Left lung (tissue), 10 donors: ENCODE results near the gene NFILZ. TPM values are rescaled to one million over a fixed set of nuclear protein-coding genes. Genes with fewer than 3 reads are reported as not detected.

Source experiments
- ATAC-seq: fragments of 200-7000 bp; cut with Tn5 transposase; one replicate; pipeline ENCODE4 v1.9.1; 2020; ENCODE audit warnings: moderate library complexity
- DNase-seq, 4 donors: peaks; one replicate each; pipeline ENCODE4 v3.0.0-alpha.2; 2013 to 2020
- H3K27ac ChIP-seq, 2 donors: fragments of 200-600 bp; sonication (generic) in 1 of 2; one replicate each; pipeline versions ENCODE4 v1.5.0 to v1.8.0; 2020 to 2021
- H3K27me3 ChIP-seq, 2 donors: fragments of 200-600 bp; sonication (generic) in 1 of 2; one replicate each; pipeline versions ENCODE4 v1.5.0 to v1.8.0; 2020 to 2021
- H3K36me3 ChIP-seq, 2 donors: fragments of 200-600 bp; sonication (generic) in 1 of 2; one replicate each; pipeline versions ENCODE4 v1.5.0 to v1.8.0; 2020 to 2021
- H3K4me1 ChIP-seq, 2 donors: fragments of 200-600 bp; one replicate each; pipeline ENCODE4 v1.8.0; 2021
- H3K4me3 ChIP-seq, 2 donors: fragments of 200-600 bp; sonication (generic) in 1 of 2; one replicate each; pipeline versions ENCODE4 v1.5.0 to v1.8.0; 2020 to 2021; ENCODE audit warnings: mild to moderate bottlenecking in 1 of 2
- H3K9me3 ChIP-seq, 2 donors: fragments of 200-600 bp; sonication (generic) in 1 of 2; one replicate each; pipeline versions ENCODE4 v1.5.0 to v1.8.0; 2020 to 2021
- intact Hi-C, 2 donors: fragments of 100-400 bp; cut with DNase I; formaldehyde crosslinking; loops; one replicate each; pipeline versions ENCODE4 v1.11.2 to v1.14.2; 2022
- polyA plus RNA-seq, 6 donors: library from polyadenylated mRNA; unstranded; fragments of 120-200 nt; gene quantifications; one replicate each; pipeline ENCODE4 v1.2.1, GENCODE V29; 2013; ENCODE audit not compliant: insufficient read length in 6 of 6
- total RNA-seq, 2 donors: library from RNA; stranded (reverse); fragmentation: NEBNext Ultra II Directional; extraction: Animal tissue kit (Norgen Biotek cat#: 25700); gene quantifications; one replicate each; pipeline ENCODE4 v1.2.1, GENCODE V29; 2021
- TF ChIP-seq, protein P1 (sequence below), 2 donors: fragments of 200-600 bp; sonication (generic) in 1 of 2; IDR thresholded peaks; one replicate each; pipeline versions ENCODE4 v1.5.0 to v1.8.0; 2021; ENCODE audit warnings: antibody characterized with exemption in 2 of 2
- donor health status: DM: no; HTN: yes; CAD: no.
- donor health status: DM: no; HTN: no; CAD: no.

NFILZ gene
- total and polyA plus RNA-seq, 8 donors: not detected

DNA sequence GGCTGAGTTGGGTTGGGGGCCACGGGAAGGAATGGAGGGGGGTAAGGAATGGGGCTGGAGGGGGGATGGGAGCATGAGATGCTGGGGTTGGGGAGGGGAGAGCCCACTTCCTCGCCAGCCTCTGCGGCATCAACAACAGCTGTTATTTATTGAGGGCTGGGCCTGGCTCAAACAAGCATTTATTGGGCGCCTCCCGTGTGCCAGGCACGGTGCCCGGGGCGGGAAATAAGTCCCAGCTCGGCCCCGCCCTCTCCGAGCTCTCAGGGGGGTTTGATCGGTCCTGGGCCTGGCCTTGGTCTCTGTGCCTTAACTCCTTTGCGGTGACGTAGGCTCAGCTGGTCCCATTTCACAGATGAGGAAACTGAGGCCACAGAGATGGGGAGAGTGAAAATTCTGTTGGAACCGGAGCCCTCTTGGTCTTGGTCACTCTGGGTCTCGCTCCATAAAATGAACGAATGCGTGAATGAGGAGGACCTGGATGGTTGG, 19.0 kb upstream of the NFILZ start:
- peak in 2 of 4 donors; percentile 19 to 71 for DNase-seq
- intact Hi-C loops: no loop called here
- Histone ChIP-seq H3K9me3 (no peaks in the 10 kb centered on the region), H3K27ac (no peak overlapping the region), H3K36me3 (no peaks in the 10 kb centered on the region), H3K27me3 (peaks cover 0 to 35% of the 10 kb centered on the region in 2 donors), H3K4me1 (peaks cover 0 to 30% of the 10 kb centered on the region in 2 donors), H3K4me3 (no peak overlapping the region)
- ATAC-seq: no peak
- TF ChIP-seq, protein P1, sequence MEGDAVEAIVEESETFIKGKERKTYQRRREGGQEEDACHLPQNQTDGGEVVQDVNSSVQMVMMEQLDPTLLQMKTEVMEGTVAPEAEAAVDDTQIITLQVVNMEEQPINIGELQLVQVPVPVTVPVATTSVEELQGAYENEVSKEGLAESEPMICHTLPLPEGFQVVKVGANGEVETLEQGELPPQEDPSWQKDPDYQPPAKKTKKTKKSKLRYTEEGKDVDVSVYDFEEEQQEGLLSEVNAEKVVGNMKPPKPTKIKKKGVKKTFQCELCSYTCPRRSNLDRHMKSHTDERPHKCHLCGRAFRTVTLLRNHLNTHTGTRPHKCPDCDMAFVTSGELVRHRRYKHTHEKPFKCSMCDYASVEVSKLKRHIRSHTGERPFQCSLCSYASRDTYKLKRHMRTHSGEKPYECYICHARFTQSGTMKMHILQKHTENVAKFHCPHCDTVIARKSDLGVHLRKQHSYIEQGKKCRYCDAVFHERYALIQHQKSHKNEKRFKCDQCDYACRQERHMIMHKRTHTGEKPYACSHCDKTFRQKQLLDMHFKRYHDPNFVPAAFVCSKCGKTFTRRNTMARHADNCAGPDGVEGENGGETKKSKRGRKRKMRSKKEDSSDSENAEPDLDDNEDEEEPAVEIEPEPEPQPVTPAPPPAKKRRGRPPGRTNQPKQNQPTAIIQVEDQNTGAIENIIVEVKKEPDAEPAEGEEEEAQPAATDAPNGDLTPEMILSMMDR (IDR thresholded peaks at IDR 0.05): no peak

DNA sequence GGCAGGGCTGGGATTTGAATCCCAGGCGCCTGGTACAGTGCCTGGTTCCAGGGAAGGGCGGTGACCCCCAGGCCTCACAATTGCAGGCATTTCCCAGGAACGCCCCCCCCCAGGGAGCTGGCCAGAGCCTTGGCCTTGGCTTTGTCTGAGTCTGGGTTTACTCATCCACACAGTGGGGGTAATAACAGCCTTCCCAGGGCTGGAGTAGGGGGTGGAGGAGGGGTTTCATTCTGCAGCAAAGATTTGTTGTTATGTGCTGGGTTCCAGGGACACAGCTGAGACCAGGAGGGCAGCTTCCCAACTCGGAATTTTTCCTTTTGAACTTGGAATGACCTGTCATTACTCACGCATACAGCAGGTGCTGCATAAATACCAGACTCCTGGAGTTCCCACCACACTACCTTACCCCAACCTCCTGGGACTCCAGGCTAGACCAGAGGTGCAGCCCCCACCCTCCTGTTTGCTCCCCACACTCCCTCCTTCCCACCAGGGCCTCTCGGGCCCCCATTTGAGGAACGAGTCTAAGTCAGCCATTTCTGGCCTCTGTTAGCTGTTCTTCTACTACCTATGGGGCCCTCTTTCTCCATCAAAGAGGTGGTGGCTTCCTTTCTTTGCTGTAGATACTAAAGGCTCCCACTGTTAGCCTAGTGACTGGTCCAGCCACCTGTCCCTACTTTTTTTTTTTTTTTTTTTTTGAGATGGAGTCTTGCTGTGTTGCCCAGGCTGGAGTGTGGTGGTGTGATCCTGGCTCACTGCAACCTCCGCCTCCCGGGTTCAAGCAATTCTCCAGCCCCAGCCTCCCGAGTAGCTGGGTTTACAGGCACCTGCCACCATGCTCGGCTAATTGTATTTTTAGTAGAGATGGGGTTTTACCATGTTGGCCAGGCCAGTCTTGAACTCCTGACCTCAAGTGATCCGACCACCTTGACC, 18.3 kb upstream of the NFILZ start:
- Histone ChIP-seq H3K27ac (peak overlapping the region in 1 of 2 donors; percentile 7), H3K36me3 (no peaks in the 10 kb centered on the region), H3K9me3 (no peaks in the 10 kb centered on the region), H3K4me3 (no peak overlapping the region), H3K4me1 (peaks cover 0 to 30% of the 10 kb centered on the region in 2 donors), H3K27me3 (peaks cover 0 to 42% of the 10 kb centered on the region in 2 donors)
- intact Hi-C loops: no loop called here
- DNase-seq (peak in 1 of 4 donors; percentile 44), ATAC-seq (peak; percentile 30)
- TF ChIP-seq, protein P1 (IDR thresholded peaks at IDR 0.05): no peak

DNA sequence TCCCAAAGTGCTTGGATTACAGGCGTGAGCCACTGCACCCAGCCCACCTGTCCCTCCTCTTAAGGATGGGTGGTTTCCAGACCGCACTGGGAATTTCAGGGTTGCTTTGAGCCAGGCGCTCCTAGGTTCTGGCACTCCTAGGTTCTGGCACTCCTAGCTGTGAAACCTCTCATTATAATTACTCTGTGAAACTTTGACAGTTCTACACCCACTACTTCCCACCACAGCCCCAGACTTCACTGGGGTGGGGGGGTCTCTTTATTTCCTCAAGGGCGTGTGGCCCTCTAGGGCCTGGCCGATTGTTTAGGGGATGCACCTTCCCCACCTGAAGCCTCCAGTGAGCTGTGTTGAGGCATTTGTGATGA, 17.6 kb upstream of the NFILZ start:
- intact Hi-C loops: no loop called here
- peaks cover 0 to 30% of the 10 kb centered on the region in 2 donors for H3K4me1 ChIP-seq
- H3K27me3 ChIP-seq: peaks cover 0 to 43% of the 10 kb centered on the region in 2 donors
- ATAC-seq: no peak
- no peak for DNase-seq
- H3K4me3 ChIP-seq: no peak overlapping the region
- TF ChIP-seq, protein P1 (IDR thresholded peaks at IDR 0.05): no peak
- no peaks in the 10 kb centered on the region for H3K36me3 ChIP-seq
- H3K27ac ChIP-seq: no peak overlapping the region
- H3K9me3 ChIP-seq: no peaks in the 10 kb centered on the region

DNA sequence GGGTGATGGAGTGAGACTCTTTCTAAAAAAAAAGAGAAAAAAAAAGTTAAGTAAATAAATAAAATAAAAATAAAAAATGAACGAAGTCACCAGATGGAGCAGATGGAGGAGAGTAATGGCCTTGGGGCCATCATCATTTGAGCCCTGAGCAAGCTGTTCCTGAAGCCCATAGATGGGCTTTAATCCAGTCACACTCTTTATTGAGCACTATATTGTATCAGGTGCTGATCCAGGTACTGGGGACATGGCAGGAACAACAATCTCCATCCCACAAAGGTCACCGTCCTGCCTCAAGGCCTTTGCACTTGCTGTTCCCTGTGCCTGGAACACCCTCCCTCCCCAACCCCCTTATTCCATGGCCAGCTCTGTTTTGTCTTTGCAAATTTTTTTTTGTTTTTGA, 16.0 kb upstream of the NFILZ start:
- H3K9me3 ChIP-seq: no peaks in the 10 kb centered on the region
- TF ChIP-seq, protein P1 (IDR thresholded peaks at IDR 0.05): no peak
- DNase-seq (no peak), ATAC-seq (no peak)
- peaks cover 0 to 18% of the 10 kb centered on the region in 2 donors for H3K4me1 ChIP-seq
- H3K4me3 ChIP-seq: no peak overlapping the region
- H3K27me3 ChIP-seq: peaks cover 0 to 33% of the 10 kb centered on the region in 2 donors
- intact Hi-C loops: no loop called here
- no peaks in the 10 kb centered on the region for H3K36me3 ChIP-seq
- H3K27ac ChIP-seq: no peak overlapping the region

- no peaks in the 10 kb centered on the region for H3K36me3 ChIP-seq
- ATAC-seq (no peak), DNase-seq (no peak)
- no peaks in the 10 kb centered on the region for H3K9me3 ChIP-seq
- peaks cover 0 to 12% of the 10 kb centered on the region in 2 donors for H3K4me1 ChIP-seq
- TF ChIP-seq, protein P1 (IDR thresholded peaks at IDR 0.05): no peak
- no peak overlapping the region for H3K27ac ChIP-seq
- no peak overlapping the region for H3K4me3 ChIP-seq
- intact Hi-C loops: no loop called here
- H3K27me3 ChIP-seq: peaks cover 0 to 30% of the 10 kb centered on the region in 2 donors
Observed at GRCh38 chr19:8615024-8615423, 15.4 kb upstream of the NFILZ start.
